OCI-LY1 (cell line): ENCODE measurements around the gene NDUFS5.

Experiments used
- EZH2 ChIP-seq: fragments of 200-600 bp; sonication (generic), shearing (Covaris generic); IDR thresholded peaks from 2 replicates; pipeline ENCODE4 v1.8.0; 2017; ENCODE audit warnings: borderline replicate concordance, mixed run types, mild to moderate bottlenecking, antibody characterized with exemption, low read length, moderate library complexity, mixed read lengths
- TF ChIP-seq, protein P1 (sequence below): fragments of 200-600 bp; sonication (generic), shearing (Covaris generic); IDR thresholded peaks from 2 replicates; pipeline ENCODE4 v1.5.1; 2017; ENCODE audit warnings: mild to moderate bottlenecking, antibody characterized with exemption, low read length, moderate library complexity, mixed read lengths

DNA sequence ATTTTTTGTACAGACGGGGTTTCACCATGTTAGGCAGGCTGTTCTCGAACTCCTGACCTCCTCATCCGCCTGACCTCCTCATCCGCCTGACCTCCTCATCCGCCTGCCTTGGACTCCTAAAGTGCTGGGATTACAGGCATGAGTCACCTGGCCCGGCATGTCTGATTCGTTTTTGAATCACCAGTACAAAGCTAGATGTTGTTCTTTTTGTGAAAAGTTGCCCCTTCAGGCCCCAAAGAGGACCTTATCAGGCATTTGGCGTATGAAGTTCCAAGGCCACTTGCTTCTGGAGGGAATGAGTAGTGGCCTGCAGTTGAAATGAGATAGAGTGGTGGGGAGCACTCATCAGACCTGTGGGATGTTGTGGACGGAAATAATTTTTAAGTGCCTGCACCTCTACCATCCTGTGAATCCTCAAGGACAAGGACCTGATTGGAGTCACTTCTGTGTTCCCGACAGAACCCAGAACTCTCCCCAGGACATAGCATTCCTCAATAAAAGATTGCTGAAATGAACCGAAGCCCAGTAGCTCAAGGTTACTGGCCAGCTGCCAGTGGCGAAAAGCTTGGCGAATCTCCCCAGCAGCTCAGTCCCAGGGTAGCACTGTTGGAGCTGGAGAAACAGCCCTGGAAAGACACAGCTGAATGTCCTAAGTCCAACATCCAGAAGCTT, 50.1 kb downstream of the NDUFS5 start:
- TF ChIP-seq, protein P1, sequence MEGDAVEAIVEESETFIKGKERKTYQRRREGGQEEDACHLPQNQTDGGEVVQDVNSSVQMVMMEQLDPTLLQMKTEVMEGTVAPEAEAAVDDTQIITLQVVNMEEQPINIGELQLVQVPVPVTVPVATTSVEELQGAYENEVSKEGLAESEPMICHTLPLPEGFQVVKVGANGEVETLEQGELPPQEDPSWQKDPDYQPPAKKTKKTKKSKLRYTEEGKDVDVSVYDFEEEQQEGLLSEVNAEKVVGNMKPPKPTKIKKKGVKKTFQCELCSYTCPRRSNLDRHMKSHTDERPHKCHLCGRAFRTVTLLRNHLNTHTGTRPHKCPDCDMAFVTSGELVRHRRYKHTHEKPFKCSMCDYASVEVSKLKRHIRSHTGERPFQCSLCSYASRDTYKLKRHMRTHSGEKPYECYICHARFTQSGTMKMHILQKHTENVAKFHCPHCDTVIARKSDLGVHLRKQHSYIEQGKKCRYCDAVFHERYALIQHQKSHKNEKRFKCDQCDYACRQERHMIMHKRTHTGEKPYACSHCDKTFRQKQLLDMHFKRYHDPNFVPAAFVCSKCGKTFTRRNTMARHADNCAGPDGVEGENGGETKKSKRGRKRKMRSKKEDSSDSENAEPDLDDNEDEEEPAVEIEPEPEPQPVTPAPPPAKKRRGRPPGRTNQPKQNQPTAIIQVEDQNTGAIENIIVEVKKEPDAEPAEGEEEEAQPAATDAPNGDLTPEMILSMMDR = no peak
- TF ChIP-seq EZH2 = no peak
